Adrenal gland (tissue), 5 donors: Measurements from ENCODE around the gene SLC2A9.

ENCODE experiments used
- POLR2A ChIP-seq, 2 donors: fragments of 450-650 bp; IDR thresholded peaks; one replicate each; pipeline ENCODE4 v1.6.1; 2017; ENCODE audit warnings: antibody characterized with exemption in 2 of 2, mild to moderate bottlenecking in 2 of 2, moderate library complexity in 1 of 2
- TF ChIP-seq, protein P1 (sequence below), 6 experiments: fragments of 450-650 bp in 4 of 6; fragments of 200-600 bp in 2 of 6; sonication (generic) in 1 of 6; IDR thresholded peaks; 1 replicate in 5 of 6; 2 replicates in 1 of 6; pipeline versions ENCODE4 v1.5.1 to v1.8.0; 2016 to 2021; ENCODE audit warnings: antibody characterized with exemption in 6 of 6, mild to moderate bottlenecking in 2 of 6, moderate library complexity in 1 of 6
- donor health status: DM: no; HTN: no; CAD: no.

DNA sequence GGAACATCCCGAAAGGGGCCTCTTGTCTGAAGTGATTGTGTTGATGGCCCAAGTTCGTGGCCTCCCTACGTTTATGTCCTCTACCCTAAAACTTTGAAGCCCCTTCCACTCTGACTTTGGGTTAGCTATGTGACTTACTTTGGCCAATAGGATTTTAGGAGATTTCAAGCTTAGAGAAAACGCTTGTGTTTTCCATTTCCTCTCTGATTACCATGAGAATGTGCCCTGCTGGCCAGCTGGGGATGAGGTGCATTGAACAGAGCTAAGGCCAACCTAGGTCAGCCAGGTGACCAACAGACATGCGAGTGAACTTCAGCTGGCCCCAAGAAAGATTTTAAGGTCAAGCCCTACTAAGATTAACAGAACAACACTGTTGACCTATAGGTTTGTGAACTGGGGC is 82.4 kb downstream of the SLC2A9 start:
- TF ChIP-seq, protein P1, sequence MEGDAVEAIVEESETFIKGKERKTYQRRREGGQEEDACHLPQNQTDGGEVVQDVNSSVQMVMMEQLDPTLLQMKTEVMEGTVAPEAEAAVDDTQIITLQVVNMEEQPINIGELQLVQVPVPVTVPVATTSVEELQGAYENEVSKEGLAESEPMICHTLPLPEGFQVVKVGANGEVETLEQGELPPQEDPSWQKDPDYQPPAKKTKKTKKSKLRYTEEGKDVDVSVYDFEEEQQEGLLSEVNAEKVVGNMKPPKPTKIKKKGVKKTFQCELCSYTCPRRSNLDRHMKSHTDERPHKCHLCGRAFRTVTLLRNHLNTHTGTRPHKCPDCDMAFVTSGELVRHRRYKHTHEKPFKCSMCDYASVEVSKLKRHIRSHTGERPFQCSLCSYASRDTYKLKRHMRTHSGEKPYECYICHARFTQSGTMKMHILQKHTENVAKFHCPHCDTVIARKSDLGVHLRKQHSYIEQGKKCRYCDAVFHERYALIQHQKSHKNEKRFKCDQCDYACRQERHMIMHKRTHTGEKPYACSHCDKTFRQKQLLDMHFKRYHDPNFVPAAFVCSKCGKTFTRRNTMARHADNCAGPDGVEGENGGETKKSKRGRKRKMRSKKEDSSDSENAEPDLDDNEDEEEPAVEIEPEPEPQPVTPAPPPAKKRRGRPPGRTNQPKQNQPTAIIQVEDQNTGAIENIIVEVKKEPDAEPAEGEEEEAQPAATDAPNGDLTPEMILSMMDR (IDR thresholded peaks at IDR 0.05): no peak
- TF ChIP-seq POLR2A (IDR thresholded peaks at IDR 0.05): no peak
